SK-N-SH treated with all-trans-retinoic acid at 6 μM for 48 hours (cell line): Measurements from ENCODE around the gene LIMS1.

ENCODE experiments used
- ARNTL ChIP-seq: fragments of 450-650 bp; formaldehyde crosslinking; IDR thresholded peaks from 2 replicates; pipeline ENCODE4 v1.5.0; 2020; ENCODE audit warnings: low read depth, mild to moderate bottlenecking, moderate library complexity, borderline replicate concordance
- BACH2 ChIP-seq: fragments of 250-450 bp; sonication (Bioruptor Pico); IDR thresholded peaks from 2 replicates; pipeline ENCODE4 v1.9.0; 2021; ENCODE audit warnings: mild to moderate bottlenecking, borderline replicate concordance
- OSR1 ChIP-seq: fragments of 250-450 bp; sonication (Bioruptor Pico); IDR thresholded peaks from 2 replicates; pipeline ENCODE4 v1.8.0; 2022; ENCODE audit warnings: moderate library complexity, mild to moderate bottlenecking, inconsistent platforms
- PPARA ChIP-seq: fragments of 250-450 bp; sonication (Bioruptor Pico); IDR thresholded peaks from 2 replicates; pipeline ENCODE4 v1.5.0; 2020; ENCODE audit warnings: mild to moderate bottlenecking, borderline replicate concordance
- RARB ChIP-seq: fragments of 250-450 bp; sonication (Bioruptor Pico); IDR thresholded peaks from 2 replicates; pipeline ENCODE4 v1.8.0; 2021; ENCODE audit warnings: mild to moderate bottlenecking, moderate library complexity
- TOX ChIP-seq: fragments of 250-450 bp; sonication (Bioruptor Pico); IDR thresholded peaks from 2 replicates; pipeline ENCODE4 v1.8.0; 2021; ENCODE audit warnings: mild to moderate bottlenecking, moderate library complexity, borderline replicate concordance
- ZFP3 ChIP-seq: fragments of 250-450 bp; sonication (Bioruptor Pico); IDR thresholded peaks from 2 replicates; pipeline ENCODE4 v1.5.0; 2020; ENCODE audit warnings: mild to moderate bottlenecking, moderate library complexity
- TF ChIP-seq, protein P1 (sequence below): fragments of 250-450 bp; sonication (Bioruptor Pico); IDR thresholded peaks from 2 replicates; pipeline ENCODE4 v1.8.0; 2021; ENCODE audit warnings: low read depth, mild to moderate bottlenecking, moderate library complexity, borderline replicate concordance
- TF ChIP-seq, protein P2 (sequence below): fragments of 250-450 bp; sonication (Bioruptor Pico); IDR thresholded peaks from 2 replicates; pipeline ENCODE4 v1.5.1; 2020; ENCODE audit warnings: low read depth, mild to moderate bottlenecking, moderate library complexity

GRCh38 chr2:108634576-108635160 lies 100.4 kb downstream of the LIMS1 start:
- TF ChIP-seq, protein P1, sequence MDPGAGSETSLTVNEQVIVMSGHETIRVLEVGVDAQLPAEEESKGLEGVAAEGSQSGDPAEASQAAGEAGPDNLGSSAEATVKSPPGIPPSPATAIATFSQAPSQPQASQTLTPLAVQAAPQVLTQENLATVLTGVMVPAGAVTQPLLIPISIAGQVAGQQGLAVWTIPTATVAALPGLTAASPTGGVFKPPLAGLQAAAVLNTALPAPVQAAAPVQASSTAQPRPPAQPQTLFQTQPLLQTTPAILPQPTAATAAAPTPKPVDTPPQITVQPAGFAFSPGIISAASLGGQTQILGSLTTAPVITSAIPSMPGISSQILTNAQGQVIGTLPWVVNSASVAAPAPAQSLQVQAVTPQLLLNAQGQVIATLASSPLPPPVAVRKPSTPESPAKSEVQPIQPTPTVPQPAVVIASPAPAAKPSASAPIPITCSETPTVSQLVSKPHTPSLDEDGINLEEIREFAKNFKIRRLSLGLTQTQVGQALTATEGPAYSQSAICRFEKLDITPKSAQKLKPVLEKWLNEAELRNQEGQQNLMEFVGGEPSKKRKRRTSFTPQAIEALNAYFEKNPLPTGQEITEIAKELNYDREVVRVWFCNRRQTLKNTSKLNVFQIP, result no peak
- TF ChIP-seq OSR1 (CRISPR knock-in tag), result no peak
- TF ChIP-seq, protein P2, sequence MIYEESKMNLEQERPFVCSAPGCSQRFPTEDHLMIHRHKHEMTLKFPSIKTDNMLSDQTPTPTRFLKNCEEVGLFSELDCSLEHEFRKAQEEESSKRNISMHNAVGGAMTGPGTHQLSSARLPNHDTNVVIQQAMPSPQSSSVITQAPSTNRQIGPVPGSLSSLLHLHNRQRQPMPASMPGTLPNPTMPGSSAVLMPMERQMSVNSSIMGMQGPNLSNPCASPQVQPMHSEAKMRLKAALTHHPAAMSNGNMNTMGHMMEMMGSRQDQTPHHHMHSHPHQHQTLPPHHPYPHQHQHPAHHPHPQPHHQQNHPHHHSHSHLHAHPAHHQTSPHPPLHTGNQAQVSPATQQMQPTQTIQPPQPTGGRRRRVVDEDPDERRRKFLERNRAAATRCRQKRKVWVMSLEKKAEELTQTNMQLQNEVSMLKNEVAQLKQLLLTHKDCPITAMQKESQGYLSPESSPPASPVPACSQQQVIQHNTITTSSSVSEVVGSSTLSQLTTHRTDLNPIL (CRISPR knock-in tag), result no peak
- TF ChIP-seq PPARA (CRISPR knock-in tag), result no peak
- no peak for TF ChIP-seq RARB (CRISPR knock-in tag)
- no peak for TF ChIP-seq ARNTL (CRISPR knock-in tag)
- TF ChIP-seq ZFP3 (CRISPR knock-in tag), result no peak
- no peak for TF ChIP-seq TOX (CRISPR knock-in tag)
- no peak for TF ChIP-seq BACH2
